GM12872 (cell line): ENCODE measurements around the gene MPO.

ENCODE experiments used
- CTCF ChIP-seq: IDR thresholded peaks from 3 replicates; pipeline ENCODE4 v1.5.1; 2011; ENCODE audit warnings: low read depth, mild to moderate bottlenecking, low read length, moderate library complexity; ENCODE audit not compliant: insufficient read depth

Gene MPO

GRCh38 chr17:58246104-58246740, 34.5 kb downstream of the MPO start:
- no peak for TF ChIP-seq CTCF

GRCh38 chr17:58245428-58246103, 35.2 kb downstream of the MPO start:
- TF ChIP-seq CTCF, result no peak

- TF ChIP-seq CTCF, result no peak
Measured at GRCh38 chr17:58244963-58245362, 35.8 kb downstream of the MPO start.

- TF ChIP-seq CTCF, result no peak
Measured at GRCh38 chr17:58242171-58242784, 38.5 kb downstream of the MPO start.

GRCh38 chr17:58239987-58240386, 40.7 kb downstream of the MPO start:
- TF ChIP-seq CTCF, result no peak

- TF ChIP-seq CTCF, result no peak
Measured at GRCh38 chr17:58238147-58238634, 42.5 kb downstream of the MPO start, which contains the start of gene LPO. Gene LPO, plus strand, starts transcription at chr17:58238584. Its CDS starts 4,396 bp downstream, at chr17:58242980.

- TF ChIP-seq CTCF, result no peak
Measured at GRCh38 chr17:58236394-58236793, 44.3 kb downstream of the MPO start.
